ENCODE measurements around the gene RELB. TPM values are rescaled to one million over a fixed set of nuclear protein-coding genes. Genes with fewer than 3 reads are reported as not detected.

The RELB gene
- total and polyA plus RNA-seq, 10 of the 15 experiments (the other 5 are each of a cell fraction or from before 2014, with no cell fraction given), result 0.66 to 43.8 (median 12.8) TPM

DNA sequence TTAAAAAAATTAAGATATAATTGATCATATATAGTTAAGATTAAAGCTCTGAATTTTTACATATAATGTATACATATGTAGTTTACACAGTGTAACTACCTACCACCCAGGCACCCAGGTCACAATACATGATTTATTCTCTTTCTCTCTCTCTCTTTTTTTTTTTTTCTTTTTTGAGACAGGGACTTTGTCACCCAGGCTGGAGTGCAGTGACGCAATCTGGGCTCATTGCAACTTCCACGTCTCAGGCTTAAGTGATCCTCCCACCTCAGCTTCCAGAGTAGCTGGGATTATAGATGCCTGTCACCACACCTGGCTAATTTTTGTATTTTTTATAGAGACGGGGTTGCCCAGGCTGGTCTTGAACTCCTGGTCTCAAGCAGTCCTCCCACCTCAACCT is 18.8 kb downstream of the RELB start:
- ATAC-seq, result no peak
- ChIA-PET RAD21 (ENCODE audit: unreplicated experiment) (no interaction called here), SMC1A (ENCODE audit: uncharacterized antibody, unreplicated experiment) (interaction anchor here (2.0 kb wide), 1 partner anchor 19 kb away, joined by 7 read pairs; the partner anchor contains the start of gene CLASRP), POLR2A (interaction anchor here (1.3 kb wide), 1 partner anchor 13 kb away, joined by 3 read pairs; no protein-coding TSS in a partner anchor), CTCF (interaction anchor here (0.6 to 0.9 kb wide), 2 partner anchors 31 to 168 kb away, joined by 3 read pairs; no protein-coding TSS in a partner anchor)
- Histone ChIP-seq H3K27ac (ENCODE audit: control insufficient read depth, insufficient read depth) (no peak overlapping the region), H3K36me3 (ENCODE audit: control insufficient read depth in 2 of 2, insufficient read depth in 2 of 2, low read length in 1 of 2) (peaks cover 1 to 3% of the 10 kb centered on the region in 2 experiments; a peak in 2 of 4 replicates), H3K4me2 (ENCODE audit: control insufficient read depth, insufficient read depth) (no peak overlapping the region), H3K4me1 (ENCODE audit: control insufficient read depth, insufficient read depth, low read length) (peaks cover 20% of the 10 kb centered on the region), H3K27me3 (replicated peaks in 1 of 2; ENCODE audit: control insufficient read depth in 2 of 2, insufficient read depth in 2 of 2, low read length in 1 of 2) (no peaks in the 10 kb centered on the region), H3K9ac (ENCODE audit: control insufficient read depth, insufficient read depth, low read length) (no peak overlapping the region), H3K4me3 (no peak overlapping the region), H3K9me3 (replicated peaks; ENCODE audit: control insufficient read depth, insufficient read depth, low read length) (no peaks in the 10 kb centered on the region), H3K79me2 (ENCODE audit: control insufficient read depth, insufficient read depth, low read length) (no peaks in the 10 kb centered on the region), H2AFZ (ENCODE audit: control insufficient read depth, low read depth, low read length) (no peak overlapping the region), H4K20me1 (ENCODE audit: control insufficient read depth, insufficient read depth) (no peaks in the 10 kb centered on the region)
- TF ChIP-seq ZNF274 (IDR thresholded peaks at IDR 0.05; ENCODE audit: insufficient read depth, insufficient read length), result no peak
- no peak for TF ChIP-seq RCOR1 (conservative IDR thresholded peaks at IDR 0.05; ENCODE audit: low read depth, low read length)
- no peak for TF ChIP-seq ZNF622 (IDR thresholded peaks at IDR 0.05)
- TF ChIP-seq POLR2AphosphoS5 (IDR thresholded peaks at IDR 0.05; ENCODE audit: low read length), result no peak
- TF ChIP-seq, protein P1, sequence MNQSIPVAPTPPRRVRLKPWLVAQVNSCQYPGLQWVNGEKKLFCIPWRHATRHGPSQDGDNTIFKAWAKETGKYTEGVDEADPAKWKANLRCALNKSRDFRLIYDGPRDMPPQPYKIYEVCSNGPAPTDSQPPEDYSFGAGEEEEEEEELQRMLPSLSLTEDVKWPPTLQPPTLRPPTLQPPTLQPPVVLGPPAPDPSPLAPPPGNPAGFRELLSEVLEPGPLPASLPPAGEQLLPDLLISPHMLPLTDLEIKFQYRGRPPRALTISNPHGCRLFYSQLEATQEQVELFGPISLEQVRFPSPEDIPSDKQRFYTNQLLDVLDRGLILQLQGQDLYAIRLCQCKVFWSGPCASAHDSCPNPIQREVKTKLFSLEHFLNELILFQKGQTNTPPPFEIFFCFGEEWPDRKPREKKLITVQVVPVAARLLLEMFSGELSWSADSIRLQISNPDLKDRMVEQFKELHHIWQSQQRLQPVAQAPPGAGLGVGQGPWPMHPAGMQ (IDR thresholded peaks at IDR 0.05; ENCODE audit: borderline replicate concordance), result no peak
- TF ChIP-seq CBFB (IDR thresholded peaks at IDR 0.05; ENCODE audit: low read depth), result no peak
- TF ChIP-seq, protein P2, sequence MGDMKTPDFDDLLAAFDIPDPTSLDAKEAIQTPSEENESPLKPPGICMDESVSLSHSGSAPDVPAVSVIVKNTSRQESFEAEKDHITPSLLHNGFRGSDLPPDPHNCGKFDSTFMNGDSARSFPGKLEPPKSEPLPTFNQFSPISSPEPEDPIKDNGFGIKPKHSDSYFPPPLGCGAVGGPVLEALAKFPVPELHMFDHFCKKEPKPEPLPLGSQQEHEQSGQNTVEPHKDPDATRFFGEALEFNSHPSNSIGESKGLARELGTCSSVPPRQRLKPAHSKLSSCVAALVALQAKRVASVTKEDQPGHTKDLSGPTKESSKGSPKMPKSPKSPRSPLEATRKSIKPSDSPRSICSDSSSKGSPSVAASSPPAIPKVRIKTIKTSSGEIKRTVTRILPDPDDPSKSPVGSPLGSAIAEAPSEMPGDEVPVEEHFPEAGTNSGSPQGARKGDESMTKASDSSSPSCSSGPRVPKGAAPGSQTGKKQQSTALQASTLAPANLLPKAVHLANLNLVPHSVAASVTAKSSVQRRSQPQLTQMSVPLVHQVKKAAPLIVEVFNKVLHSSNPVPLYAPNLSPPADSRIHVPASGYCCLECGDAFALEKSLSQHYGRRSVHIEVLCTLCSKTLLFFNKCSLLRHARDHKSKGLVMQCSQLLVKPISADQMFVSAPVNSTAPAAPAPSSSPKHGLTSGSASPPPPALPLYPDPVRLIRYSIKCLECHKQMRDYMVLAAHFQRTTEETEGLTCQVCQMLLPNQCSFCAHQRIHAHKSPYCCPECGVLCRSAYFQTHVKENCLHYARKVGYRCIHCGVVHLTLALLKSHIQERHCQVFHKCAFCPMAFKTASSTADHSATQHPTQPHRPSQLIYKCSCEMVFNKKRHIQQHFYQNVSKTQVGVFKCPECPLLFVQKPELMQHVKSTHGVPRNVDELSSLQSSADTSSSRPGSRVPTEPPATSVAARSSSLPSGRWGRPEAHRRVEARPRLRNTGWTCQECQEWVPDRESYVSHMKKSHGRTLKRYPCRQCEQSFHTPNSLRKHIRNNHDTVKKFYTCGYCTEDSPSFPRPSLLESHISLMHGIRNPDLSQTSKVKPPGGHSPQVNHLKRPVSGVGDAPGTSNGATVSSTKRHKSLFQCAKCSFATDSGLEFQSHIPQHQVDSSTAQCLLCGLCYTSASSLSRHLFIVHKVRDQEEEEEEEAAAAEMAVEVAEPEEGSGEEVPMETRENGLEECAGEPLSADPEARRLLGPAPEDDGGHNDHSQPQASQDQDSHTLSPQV (IDR thresholded peaks at IDR 0.05), result no peak
- no TSS peak for BruUV-seq (replicated peaks)
- 100% methylated on average over 2 of the region's 3 CpGs for WGBS (ENCODE audit: insufficient coverage, insufficient replicate concordance, low lambda C conversion rate, missing lambda C conversion rate)
- intact Hi-C loops (cut with micrococcal nuclease; ENCODE audit: unreplicated experiment), result no loop called here
- FAIRE-seq, result no peak
- in situ Hi-C loops (cut with MboI), result no loop called here
- no peak for DNase-seq (ENCODE audit: low read depth, low spot score)
